ENCODE measurements around the gene MEGF9. TPM values are rescaled to one million over a fixed set of nuclear protein-coding genes. Genes with fewer than 3 reads are reported as not detected.

MEGF9 gene
- total RNA-seq, 1 experiment from 2014 or later, result 35.7 TPM

DNA sequence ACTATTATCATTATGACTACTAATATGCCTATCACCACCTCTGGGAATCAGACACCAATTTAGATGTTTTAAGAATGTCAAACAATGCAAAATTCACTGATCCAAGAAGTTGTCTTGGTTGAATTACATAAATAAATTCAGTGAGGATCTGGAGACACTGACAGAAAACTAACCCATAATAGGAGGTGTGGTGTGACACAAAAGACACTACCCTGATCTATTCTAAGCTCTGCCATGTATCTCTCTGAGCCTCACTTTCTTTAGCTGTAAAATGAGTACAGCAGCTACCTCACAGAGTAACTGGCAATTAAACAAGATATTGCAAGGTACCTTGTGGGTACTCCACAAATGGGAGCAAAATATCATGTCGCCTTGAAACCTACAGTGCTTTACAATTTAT, 141.8 kb downstream of the MEGF9 start:
- BruUV-seq (replicated peaks), result no TSS peak

DNA sequence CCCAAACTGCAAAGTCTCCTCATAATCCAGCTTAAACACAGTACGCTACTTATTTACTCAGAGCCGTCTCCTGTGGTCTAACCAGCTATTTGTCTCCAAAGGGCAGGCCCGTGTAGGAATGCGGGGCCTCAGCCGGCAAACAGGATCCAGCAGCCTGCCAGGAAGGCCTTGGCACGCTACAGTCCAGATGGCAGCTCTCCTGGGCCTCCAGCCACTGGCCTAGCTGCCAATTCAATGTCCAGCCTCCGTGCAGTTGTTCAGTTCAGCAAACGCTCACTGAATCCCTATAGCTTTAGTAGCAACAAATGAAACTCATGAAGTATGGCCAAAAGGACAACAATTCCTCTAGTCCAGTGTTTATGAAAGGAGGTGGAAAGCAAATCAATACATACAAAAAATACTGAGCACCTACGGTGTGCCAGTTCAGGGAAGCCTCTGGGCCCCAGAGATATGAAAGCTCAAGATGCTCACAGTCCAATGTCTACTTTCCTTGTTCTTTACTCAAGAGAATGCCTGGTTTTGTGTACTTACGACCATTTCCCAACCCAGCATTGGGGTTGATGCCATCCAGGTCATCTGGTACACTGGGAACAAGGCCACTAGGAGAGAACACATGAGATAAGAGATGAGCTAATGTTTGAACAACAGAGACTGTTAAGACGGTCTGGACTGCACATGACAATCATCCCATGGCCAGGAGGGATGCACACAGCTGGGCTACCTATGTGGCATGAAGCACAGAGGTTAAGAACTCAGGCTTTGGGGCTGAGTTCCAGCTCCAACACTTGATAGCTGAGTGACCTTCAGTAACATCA, 142.6 kb downstream of the MEGF9 start:
- Histone ChIP-seq H3K9me3 (ENCODE audit: insufficient read depth, low read depth) (no peaks in the 10 kb centered on the region), H3K79me2 (ENCODE audit: low read depth) (peaks cover 22% of the 10 kb centered on the region), H3K4me3 (no peak overlapping the region), H3K4me2 (no peak overlapping the region), H3K27me3 (ENCODE audit: insufficient read depth, low read depth) (no peaks in the 10 kb centered on the region), H4K20me1 (ENCODE audit: insufficient read depth) (no peaks in the 10 kb centered on the region), H3K36me3 (ENCODE audit: low read depth) (0 out of 2 replicates have a peak, but pooled peaks cover 3% of the 10 kb centered on the region), H3K27ac (no peak overlapping the region), H3F3A (ENCODE audit: insufficient read depth, low read depth) (no peaks in the 10 kb centered on the region), H3K4me1 (replicated peaks; ENCODE audit: insufficient read depth) (no peaks in the 10 kb centered on the region), H2AFZ (no peak overlapping the region), H3K9me2 (ENCODE audit: insufficient read depth) (no peaks in the 10 kb centered on the region)
- intact Hi-C loops (cut with micrococcal nuclease; ENCODE audit: unreplicated experiment), result no loop called here
- TF ChIP-seq EZH2 (IDR thresholded peaks at IDR 0.05; ENCODE audit: low read depth), result no peak
- TF ChIP-seq, protein P1, sequence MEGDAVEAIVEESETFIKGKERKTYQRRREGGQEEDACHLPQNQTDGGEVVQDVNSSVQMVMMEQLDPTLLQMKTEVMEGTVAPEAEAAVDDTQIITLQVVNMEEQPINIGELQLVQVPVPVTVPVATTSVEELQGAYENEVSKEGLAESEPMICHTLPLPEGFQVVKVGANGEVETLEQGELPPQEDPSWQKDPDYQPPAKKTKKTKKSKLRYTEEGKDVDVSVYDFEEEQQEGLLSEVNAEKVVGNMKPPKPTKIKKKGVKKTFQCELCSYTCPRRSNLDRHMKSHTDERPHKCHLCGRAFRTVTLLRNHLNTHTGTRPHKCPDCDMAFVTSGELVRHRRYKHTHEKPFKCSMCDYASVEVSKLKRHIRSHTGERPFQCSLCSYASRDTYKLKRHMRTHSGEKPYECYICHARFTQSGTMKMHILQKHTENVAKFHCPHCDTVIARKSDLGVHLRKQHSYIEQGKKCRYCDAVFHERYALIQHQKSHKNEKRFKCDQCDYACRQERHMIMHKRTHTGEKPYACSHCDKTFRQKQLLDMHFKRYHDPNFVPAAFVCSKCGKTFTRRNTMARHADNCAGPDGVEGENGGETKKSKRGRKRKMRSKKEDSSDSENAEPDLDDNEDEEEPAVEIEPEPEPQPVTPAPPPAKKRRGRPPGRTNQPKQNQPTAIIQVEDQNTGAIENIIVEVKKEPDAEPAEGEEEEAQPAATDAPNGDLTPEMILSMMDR (conservative IDR thresholded peaks at IDR 0.05), result no peak
- CTCF ChIA-PET, result no interaction called here
- POLR2A ChIA-PET (ENCODE audit: unreplicated experiment), result no interaction called here
- BruUV-seq (replicated peaks), result no TSS peak
- DNase-seq, result no peak

More for the DNA sequence above, 141.8 kb downstream of the MEGF9 start:
- intact Hi-C loops (cut with micrococcal nuclease; ENCODE audit: unreplicated experiment), result no loop called here
- Histone ChIP-seq H3K9me3 (ENCODE audit: insufficient read depth, low read depth) (no peaks in the 10 kb centered on the region), H3K4me3 (no peak overlapping the region), H3K9me2 (ENCODE audit: insufficient read depth) (no peaks in the 10 kb centered on the region), H3K36me3 (ENCODE audit: low read depth) (0 out of 2 replicates have a peak, but pooled peaks cover 3% of the 10 kb centered on the region), H2AFZ (no peak overlapping the region), H3K4me2 (no peak overlapping the region), H3K27me3 (ENCODE audit: insufficient read depth, low read depth) (no peaks in the 10 kb centered on the region), H3F3A (ENCODE audit: insufficient read depth, low read depth) (no peaks in the 10 kb centered on the region), H4K20me1 (ENCODE audit: insufficient read depth) (no peaks in the 10 kb centered on the region), H3K79me2 (ENCODE audit: low read depth) (peaks cover 28% of the 10 kb centered on the region), H3K27ac (no peak overlapping the region), H3K4me1 (replicated peaks; ENCODE audit: insufficient read depth) (no peaks in the 10 kb centered on the region)
- ChIA-PET POLR2A (ENCODE audit: unreplicated experiment) (no interaction called here), CTCF (no interaction called here)
- no peak for DNase-seq
- no peak for TF ChIP-seq EZH2 (IDR thresholded peaks at IDR 0.05; ENCODE audit: low read depth)
- TF ChIP-seq, protein P1 (conservative IDR thresholded peaks at IDR 0.05), result no peak

DNA sequence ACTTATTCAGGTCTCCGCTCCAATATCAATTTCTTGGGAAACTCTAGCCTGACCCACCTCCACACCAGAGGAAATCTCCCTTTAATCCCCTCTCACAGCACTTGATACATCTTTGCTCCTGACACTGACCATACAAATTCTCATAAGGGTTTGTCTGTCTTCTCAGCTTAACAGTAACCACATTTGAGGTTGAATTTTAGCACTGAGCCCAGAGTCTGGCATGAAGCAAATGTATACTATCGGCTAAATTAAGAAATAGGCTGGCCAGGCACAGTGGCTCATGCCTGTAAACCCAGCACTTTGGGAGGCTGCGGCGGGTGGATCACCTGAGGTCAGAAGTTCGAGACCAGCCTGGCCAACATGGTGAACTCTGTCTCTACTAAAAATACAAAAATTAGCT, 144.0 kb downstream of the MEGF9 start:
- Histone ChIP-seq H3K27ac (no peak overlapping the region), H3K9me3 (ENCODE audit: insufficient read depth, low read depth) (no peaks in the 10 kb centered on the region), H2AFZ (no peak overlapping the region), H3K4me2 (no peak overlapping the region), H3K79me2 (ENCODE audit: low read depth) (peaks cover 13% of the 10 kb centered on the region), H3K4me3 (no peak overlapping the region), H3K27me3 (ENCODE audit: insufficient read depth, low read depth) (no peaks in the 10 kb centered on the region), H3K4me1 (replicated peaks; ENCODE audit: insufficient read depth) (no peaks in the 10 kb centered on the region), H3F3A (ENCODE audit: insufficient read depth, low read depth) (no peaks in the 10 kb centered on the region), H3K9me2 (ENCODE audit: insufficient read depth) (no peaks in the 10 kb centered on the region), H3K36me3 (ENCODE audit: low read depth) (0 out of 2 replicates have a peak, but pooled peaks cover 3% of the 10 kb centered on the region), H4K20me1 (ENCODE audit: insufficient read depth) (no peaks in the 10 kb centered on the region)
- CTCF ChIA-PET, result no interaction called here
- TF ChIP-seq, protein P1 (conservative IDR thresholded peaks at IDR 0.05), result no peak
- no peak for TF ChIP-seq EZH2 (IDR thresholded peaks at IDR 0.05; ENCODE audit: low read depth)
- BruUV-seq (replicated peaks), result no TSS peak
- intact Hi-C loops (cut with micrococcal nuclease; ENCODE audit: unreplicated experiment), result no loop called here
- DNase-seq, result no peak
- POLR2A ChIA-PET (ENCODE audit: unreplicated experiment), result no interaction called here

Measured in PC-9 (cell line).